Measurements from ENCODE around the gene TMEM38A.

GRCh38 chr19:16631465-16631864 lies 29.5 kb upstream of the TMEM38A start:
- TF ChIP-seq CTCF (IDR thresholded peaks at IDR 0.05; ENCODE audit: insufficient read depth, low read depth, low read length) (no peak), EZH2 (IDR thresholded peaks at IDR 0.05; ENCODE audit: insufficient read depth, low read length) (no peak)
